ENCODE data around the gene AHNAK.

AHNAK gene

GRCh38 chr11:62494246-62494645, 52.4 kb downstream of the AHNAK start:
- no peak for DNase-seq

- no peak for DNase-seq
These were observed 52.8 kb downstream of the AHNAK start for GRCh38 chr11:62493801-62494200.

- no peak for DNase-seq
These were observed 54.0 kb downstream of the AHNAK start for GRCh38 chr11:62492586-62492985.

- DNase-seq: no peak
These were observed 54.9 kb downstream of the AHNAK start for GRCh38 chr11:62491571-62492329.

- no peak for DNase-seq
These were observed 57.4 kb downstream of the AHNAK start for GRCh38 chr11:62489204-62489603.

- DNase-seq: no peak
These were observed 58.7 kb downstream of the AHNAK start for GRCh38 chr11:62487738-62488551.

- DNase-seq: no peak
These were observed 59.5 kb downstream of the AHNAK start for GRCh38 chr11:62487136-62487535.

GRCh38 chr11:62484352-62484751, 62.3 kb downstream of the AHNAK start:
- no peak for DNase-seq

- no peak for DNase-seq
These were observed 63.9 kb downstream of the AHNAK start for GRCh38 chr11:62482753-62483152.

- no peak for DNase-seq
These were observed 66.9 kb downstream of the AHNAK start for GRCh38 chr11:62479631-62480201.

- DNase-seq: no peak
These were observed 68.7 kb downstream of the AHNAK start for GRCh38 chr11:62477927-62478326.

GRCh38 chr11:62472063-62472884, 74.3 kb downstream of the AHNAK start:
- no peak for DNase-seq

GRCh38 chr11:62471603-62472002, 75.0 kb downstream of the AHNAK start:
- DNase-seq: no peak

- DNase-seq: no peak
These were observed 78.0 kb downstream of the AHNAK start for GRCh38 chr11:62468577-62468976.

- DNase-seq: no peak
These were observed 80.2 kb downstream of the AHNAK start for GRCh38 chr11:62466444-62466843.

GRCh38 chr11:62464655-62465054, 82.0 kb downstream of the AHNAK start:
- no peak for DNase-seq

GRCh38 chr11:62463121-62463542, 83.5 kb downstream of the AHNAK start:
- DNase-seq: no peak

- DNase-seq: no peak
These were observed 84.1 kb downstream of the AHNAK start for GRCh38 chr11:62462508-62462892.

GRCh38 chr11:62461740-62462507, 84.7 kb downstream of the AHNAK start:
- DNase-seq: no peak

GRCh38 chr11:62459080-62459479, 87.5 kb downstream of the AHNAK start:
- DNase-seq: no peak

- DNase-seq: no peak
These were observed 88.2 kb downstream of the AHNAK start for GRCh38 chr11:62458212-62459002.
